Panc1 (cell line): ENCODE data around the gene PELI2.

ENCODE experiments used
- POLR2AphosphoS5 ChIP-seq: IDR thresholded peaks from 2 replicates; pipeline ENCODE4 v1.6.1; 2012; ENCODE audit warnings: mild to moderate bottlenecking, low read depth, low read length, moderate library complexity
- SIN3A ChIP-seq: IDR thresholded peaks from 2 replicates; pipeline ENCODE4 v1.6.1; 2012; ENCODE audit warnings: low read depth, mild to moderate bottlenecking, low read length, moderate library complexity, borderline replicate concordance; ENCODE audit not compliant: insufficient read depth
- TF ChIP-seq, protein P1 (sequence below): fragments of 450-650 bp; IDR thresholded peaks from 2 replicates; pipeline ENCODE4 v1.5.1; 2017; ENCODE audit warnings: mild to moderate bottlenecking
- TF ChIP-seq, protein P2 (sequence below), 2 experiments: IDR thresholded peaks; 2 replicates each; pipeline ENCODE4 v1.6.1; 2011 to 2012; ENCODE audit warnings: low read depth in 2 of 2, control low read depth in 1 of 2, low read length in 1 of 2, mild to moderate bottlenecking in 1 of 2, moderate library complexity in 1 of 2; ENCODE audit not compliant: insufficient read depth in 1 of 2

DNA sequence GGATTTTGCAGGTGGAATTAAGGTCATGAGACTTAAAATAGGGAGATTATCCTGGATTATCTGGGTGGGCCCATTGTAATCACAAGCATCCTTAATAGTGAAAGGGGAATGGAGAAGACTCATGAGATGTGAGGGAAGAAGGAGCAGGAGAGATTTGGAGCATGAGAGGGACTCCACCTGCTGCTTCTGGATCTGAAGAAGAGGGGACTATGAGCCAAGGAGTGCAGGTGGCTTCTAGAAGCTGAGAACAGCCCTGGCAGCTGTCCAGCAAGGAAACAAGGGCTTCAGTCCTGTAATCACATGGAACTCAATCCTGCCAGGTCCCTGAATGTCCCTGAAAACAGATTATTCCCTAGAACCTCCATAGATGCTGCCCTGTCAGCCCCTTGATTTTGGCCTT is 67.8 kb downstream of the PELI2 start:
- TF ChIP-seq SIN3A: no peak
- TF ChIP-seq, protein P1, sequence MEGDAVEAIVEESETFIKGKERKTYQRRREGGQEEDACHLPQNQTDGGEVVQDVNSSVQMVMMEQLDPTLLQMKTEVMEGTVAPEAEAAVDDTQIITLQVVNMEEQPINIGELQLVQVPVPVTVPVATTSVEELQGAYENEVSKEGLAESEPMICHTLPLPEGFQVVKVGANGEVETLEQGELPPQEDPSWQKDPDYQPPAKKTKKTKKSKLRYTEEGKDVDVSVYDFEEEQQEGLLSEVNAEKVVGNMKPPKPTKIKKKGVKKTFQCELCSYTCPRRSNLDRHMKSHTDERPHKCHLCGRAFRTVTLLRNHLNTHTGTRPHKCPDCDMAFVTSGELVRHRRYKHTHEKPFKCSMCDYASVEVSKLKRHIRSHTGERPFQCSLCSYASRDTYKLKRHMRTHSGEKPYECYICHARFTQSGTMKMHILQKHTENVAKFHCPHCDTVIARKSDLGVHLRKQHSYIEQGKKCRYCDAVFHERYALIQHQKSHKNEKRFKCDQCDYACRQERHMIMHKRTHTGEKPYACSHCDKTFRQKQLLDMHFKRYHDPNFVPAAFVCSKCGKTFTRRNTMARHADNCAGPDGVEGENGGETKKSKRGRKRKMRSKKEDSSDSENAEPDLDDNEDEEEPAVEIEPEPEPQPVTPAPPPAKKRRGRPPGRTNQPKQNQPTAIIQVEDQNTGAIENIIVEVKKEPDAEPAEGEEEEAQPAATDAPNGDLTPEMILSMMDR: no peak
- TF ChIP-seq POLR2AphosphoS5: no peak
- TF ChIP-seq, protein P2, sequence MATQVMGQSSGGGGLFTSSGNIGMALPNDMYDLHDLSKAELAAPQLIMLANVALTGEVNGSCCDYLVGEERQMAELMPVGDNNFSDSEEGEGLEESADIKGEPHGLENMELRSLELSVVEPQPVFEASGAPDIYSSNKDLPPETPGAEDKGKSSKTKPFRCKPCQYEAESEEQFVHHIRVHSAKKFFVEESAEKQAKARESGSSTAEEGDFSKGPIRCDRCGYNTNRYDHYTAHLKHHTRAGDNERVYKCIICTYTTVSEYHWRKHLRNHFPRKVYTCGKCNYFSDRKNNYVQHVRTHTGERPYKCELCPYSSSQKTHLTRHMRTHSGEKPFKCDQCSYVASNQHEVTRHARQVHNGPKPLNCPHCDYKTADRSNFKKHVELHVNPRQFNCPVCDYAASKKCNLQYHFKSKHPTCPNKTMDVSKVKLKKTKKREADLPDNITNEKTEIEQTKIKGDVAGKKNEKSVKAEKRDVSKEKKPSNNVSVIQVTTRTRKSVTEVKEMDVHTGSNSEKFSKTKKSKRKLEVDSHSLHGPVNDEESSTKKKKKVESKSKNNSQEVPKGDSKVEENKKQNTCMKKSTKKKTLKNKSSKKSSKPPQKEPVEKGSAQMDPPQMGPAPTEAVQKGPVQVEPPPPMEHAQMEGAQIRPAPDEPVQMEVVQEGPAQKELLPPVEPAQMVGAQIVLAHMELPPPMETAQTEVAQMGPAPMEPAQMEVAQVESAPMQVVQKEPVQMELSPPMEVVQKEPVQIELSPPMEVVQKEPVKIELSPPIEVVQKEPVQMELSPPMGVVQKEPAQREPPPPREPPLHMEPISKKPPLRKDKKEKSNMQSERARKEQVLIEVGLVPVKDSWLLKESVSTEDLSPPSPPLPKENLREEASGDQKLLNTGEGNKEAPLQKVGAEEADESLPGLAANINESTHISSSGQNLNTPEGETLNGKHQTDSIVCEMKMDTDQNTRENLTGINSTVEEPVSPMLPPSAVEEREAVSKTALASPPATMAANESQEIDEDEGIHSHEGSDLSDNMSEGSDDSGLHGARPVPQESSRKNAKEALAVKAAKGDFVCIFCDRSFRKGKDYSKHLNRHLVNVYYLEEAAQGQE (IDR thresholded peaks at IDR 0.05; ENCODE audit: insufficient read depth in 1 of 2, low read depth in 2 of 2, low read length in 1 of 2): no peak
